Urothelium cell line (cell line): ENCODE measurements around the gene ZMYND11.
"Not testable (repeated sequence)": the region's sequence is repeated elsewhere in the genome, so short reads cannot be mapped to it uniquely, and the experiment has no call there.

ENCODE experiments used
- DNase-seq: peaks from one replicate; pipeline ENCODE4 v3.0.0; 2011; ENCODE audit warnings: low spot score, mixed read lengths
- FAIRE-seq: peaks from 2 replicates; lab custom pipeline; 2011; peaks lifted over from hg19 to GRCh38; lab: Jason Lieb, UNC

Gene ZMYND11

GRCh38 chr10:278707-279106, 143.5 kb downstream of the ZMYND11 start:
- DNase-seq (no peak), FAIRE-seq (no peak)

DNA sequence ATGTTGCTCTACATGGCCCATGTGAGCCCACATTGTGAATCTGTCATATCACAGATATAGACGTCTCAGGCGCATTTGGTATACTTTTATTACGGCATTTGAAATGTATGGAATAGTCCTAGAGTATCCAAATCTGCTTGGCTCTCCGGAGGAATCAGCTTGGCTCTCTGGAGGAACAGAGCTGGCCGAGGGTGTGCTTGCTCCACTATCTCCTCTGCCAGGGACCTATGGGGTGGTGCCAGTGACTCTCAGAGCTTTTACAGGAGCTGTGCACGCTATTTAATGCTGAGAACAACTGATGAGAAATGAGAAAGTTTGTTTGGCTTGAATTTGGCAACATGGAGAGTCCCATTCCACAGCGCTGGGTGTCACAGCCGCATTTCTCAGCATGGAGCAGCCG, 144.0 kb downstream of the ZMYND11 start:
- DNase-seq (no peak), FAIRE-seq (no peak)

DNA sequence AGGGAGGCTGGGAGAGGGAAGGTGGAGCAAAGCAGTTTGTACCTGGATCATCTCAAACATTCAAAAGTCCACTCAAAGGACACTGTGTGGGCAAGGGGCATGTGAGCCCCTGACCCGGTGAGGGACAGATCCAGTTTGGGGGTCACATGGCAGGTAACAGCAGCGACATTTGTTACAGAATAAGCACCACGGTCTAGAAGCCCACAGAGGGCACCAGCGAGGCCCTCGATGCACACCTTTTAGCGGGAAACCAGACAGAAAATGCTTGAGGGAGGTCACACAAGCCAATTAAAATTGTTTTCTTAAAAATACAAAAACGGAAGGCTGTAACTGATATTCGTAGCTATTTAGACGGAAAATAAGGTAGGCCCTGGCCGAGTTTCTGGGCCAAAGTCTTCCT, 144.4 kb downstream of the ZMYND11 start:
- FAIRE-seq: no peak
- DNase-seq: no peak

DNA sequence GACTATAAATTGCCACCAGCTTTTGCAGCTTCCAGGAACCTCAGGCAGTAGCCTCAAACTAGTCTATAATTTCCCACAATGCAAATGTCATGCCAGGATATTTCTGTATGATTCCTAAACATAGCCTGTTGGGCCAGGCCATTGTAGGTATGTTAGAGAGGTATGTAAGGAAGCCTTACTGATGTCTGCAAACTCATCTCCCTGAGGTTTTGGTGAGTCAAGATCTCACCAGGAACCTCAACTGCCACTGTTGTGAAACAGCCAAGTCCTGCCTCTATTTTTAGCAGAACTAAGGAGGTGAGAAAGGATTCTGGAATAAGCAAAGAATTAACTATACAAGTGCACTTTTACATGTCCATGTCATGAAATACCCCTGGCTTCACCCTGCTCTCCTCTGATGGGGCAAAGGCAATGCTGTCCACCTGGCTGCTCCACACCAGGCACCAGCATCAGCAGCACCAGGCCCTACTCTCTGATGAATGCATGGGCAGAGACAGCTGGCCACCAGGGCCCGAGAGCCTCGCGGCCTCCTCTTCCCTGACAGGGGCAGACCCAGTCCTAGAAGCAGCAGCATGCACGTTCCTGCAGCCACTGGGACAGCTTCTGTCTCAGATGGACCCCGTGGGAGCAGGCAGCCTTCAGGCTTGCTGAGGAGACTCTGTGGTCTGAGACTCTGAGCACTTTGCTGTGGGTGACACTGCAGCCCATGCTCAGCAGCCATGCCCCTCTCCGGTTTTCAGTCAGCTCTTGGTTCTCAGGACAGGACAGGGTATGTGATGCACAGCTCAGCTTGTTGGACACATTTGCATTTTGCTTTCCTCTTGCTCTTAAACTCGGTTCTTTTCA, 147.3 kb downstream of the ZMYND11 start:
- FAIRE-seq: no peak
- DNase-seq: no peak

DNA sequence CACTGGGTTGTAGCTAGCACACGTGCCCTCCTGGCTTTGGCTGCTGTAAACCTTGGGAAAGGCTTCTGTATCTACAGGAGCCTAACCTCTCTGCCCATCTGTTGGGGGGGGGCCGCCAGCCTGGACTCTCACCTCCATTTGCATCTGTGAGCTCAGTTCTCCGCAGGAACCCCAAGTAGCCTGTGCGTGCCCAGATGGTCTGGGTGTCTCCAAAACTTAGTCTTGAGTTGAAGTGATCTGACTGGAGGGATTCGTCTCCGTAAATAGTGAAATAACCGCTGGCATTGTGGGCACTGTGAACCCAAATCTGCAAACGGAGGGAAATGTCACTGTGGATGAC, 147.9 kb downstream of the ZMYND11 start:
- no peak for FAIRE-seq
- DNase-seq: no peak

DNA sequence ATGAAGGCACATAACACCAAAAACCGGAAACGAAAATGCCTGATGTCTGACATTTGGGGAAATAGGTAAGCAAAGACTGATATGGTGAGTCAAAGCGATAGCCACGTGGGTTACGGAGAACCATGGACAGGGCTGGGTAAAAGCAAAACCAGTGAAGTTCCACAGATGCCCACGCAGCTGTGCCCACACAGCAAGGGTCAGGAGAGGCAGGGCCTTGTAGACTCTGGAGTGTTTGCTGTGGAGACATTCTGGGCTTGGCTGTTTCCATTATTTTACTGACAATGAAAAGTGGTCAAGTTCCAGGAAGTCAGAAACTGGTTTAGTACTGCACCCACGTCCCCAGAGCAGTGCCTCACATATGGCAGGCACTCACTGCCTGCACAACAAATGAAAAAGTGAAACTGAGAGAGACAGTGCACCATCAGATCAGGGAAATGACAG, 148.7 kb downstream of the ZMYND11 start:
- no peak for FAIRE-seq

GRCh38 chr10:285216-285615, 150.0 kb downstream of the ZMYND11 start:
- FAIRE-seq: no peak

More for the DNA sequence above, 148.7 kb downstream of the ZMYND11 start:
- DNase-seq: no peak

GRCh38 chr10:287026-287709, 151.9 kb downstream of the ZMYND11 start:
- no peak for DNase-seq
- no peak for FAIRE-seq

More at GRCh38 chr10:285216-285615, 150.0 kb downstream of the ZMYND11 start:
- no peak for DNase-seq

GRCh38 chr10:287814-288213, 152.6 kb downstream of the ZMYND11 start:
- DNase-seq (peak; percentile 7), FAIRE-seq (no peak)

DNA sequence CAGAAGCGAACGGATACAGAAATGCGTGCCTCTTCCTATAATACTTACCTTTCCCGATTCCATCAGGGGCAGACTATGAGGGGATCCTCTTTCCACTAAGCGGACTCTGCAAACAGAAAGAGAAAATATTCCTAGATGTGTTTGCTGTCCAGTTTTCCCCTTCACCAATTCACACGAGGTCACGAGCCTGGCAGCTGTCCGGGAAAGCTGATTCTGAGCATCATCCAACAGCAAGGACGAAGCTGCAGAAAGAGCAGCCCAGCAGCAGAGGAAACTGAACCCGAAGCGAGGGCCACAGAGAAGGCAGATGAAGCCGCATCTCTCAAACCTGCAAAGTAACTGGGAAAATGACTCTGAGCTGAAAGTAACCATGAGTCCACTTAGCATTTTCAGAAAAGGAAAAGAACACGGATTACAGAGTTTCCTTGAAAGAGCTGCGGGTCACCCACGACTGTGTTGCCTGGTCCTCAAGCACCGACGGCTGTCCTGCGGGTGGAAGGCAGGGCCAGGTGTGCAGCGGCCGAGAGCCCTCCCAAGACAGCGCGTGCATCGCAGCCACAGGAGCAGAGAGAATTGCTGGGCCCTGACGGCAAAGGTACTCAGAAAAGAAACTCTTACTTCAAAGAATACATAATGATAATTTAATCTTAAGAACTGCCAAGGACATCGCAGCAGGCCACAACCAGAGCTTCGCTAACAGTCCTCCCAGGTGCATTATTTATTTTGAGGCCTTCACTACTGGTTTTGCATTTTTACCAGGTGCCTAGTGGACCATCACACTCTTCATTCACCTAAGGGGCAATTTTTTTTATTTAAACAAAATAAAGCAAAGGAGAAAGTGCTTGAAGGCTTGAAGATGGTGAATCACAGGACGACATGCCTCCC, 153.3 kb downstream of the ZMYND11 start:
- FAIRE-seq: no peak
- no peak for DNase-seq

GRCh38 chr10:289581-289980, 154.3 kb downstream of the ZMYND11 start:
- FAIRE-seq (no peak), DNase-seq (no peak)

- DNase-seq (no peak), FAIRE-seq (no peak)
These were observed 154.9 kb downstream of the ZMYND11 start for GRCh38 chr10:290026-290725.

GRCh38 chr10:293636-294035, 158.4 kb downstream of the ZMYND11 start:
- no peak for DNase-seq
- FAIRE-seq: no peak

DNA sequence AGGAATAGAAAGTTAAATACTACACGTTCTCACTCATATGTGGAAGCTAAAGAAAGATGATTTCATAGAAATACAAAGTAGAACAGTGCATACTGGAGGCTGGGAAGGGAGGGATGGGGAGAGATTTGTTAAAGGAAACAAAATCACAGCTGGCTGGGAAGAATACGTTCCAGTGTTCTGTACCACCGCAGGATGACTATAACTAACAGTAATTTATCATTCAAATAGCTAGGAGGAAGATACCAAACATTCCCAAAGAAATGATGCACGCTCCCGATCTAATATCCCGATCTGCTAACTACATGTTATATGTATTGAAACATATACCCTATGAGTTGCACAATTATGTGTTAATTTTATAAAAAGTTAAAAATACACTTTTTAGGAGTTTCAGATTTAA, 162.3 kb downstream of the ZMYND11 start:
- no peak for FAIRE-seq
- no peak for DNase-seq

DNA sequence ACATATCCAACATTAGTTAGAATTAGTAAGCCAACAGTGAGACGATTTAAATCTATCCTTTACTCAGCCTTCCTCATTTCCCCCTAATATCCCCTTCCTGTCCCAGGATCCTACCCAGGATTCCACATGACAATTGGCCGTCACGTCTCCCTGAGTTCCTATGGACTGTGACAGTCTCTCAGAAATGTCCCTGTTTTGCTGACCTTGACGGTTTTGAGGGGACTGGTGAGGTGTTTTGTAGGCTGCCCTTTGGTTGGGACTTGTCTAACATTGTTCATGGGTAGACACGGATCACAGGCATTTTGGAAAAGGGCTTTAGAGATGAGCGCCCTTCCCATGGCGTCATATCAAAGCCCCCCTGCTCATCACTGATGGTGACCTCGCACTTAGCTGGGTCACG, 162.8 kb downstream of the ZMYND11 start:
- FAIRE-seq (no peak), DNase-seq (no peak)

DNA sequence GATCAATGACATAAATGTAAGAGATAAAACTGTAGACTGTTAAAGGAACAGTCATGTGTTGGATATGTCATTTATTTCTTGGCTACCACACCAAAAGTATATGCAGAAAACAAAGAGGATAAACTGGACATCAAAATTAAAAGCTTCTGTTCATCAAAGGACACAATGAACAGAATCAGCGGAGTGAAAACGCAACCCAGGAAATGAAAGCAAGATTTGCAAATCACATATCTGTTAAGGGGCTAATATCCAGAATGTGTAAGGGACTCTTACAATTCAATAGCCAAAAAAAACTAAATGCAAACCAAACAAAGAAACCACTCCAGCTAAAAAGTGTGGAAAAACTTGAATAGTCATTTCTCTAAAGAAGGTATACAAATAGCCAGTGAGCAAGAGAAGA, 164.3 kb downstream of the ZMYND11 start:
- FAIRE-seq (no peak), DNase-seq (no peak)

- DNase-seq: no peak
- no peak for FAIRE-seq
These were observed 164.7 kb downstream of the ZMYND11 start for GRCh38 chr10:299969-300368.

GRCh38 chr10:300580-300979, 165.3 kb downstream of the ZMYND11 start:
- DNase-seq, FAIRE-seq: not testable (repeated sequence)

- no peak for DNase-seq
- no peak for FAIRE-seq
These were observed 166.3 kb downstream of the ZMYND11 start for GRCh38 chr10:301536-301935.
